Transverse colon (tissue), 4 donors: ENCODE results near the gene CATSPERE. TPM values are rescaled to one million over a fixed set of nuclear protein-coding genes. Genes with fewer than 3 reads are reported as not detected.

Experiments
- DNase-seq: peaks from one replicate; pipeline ENCODE4 v3.0.0-alpha.2; 2019
- H3K27ac ChIP-seq, 4 donors: fragments of 200-600 bp; sonication (generic); 2 replicates each; pipeline ENCODE4 v1.5.1; 2016 to 2018; ENCODE audit warnings: inconsistent platforms in 4 of 4
- H3K27me3 ChIP-seq: fragments of 200-600 bp; sonication (generic); 2 replicates; pipeline ENCODE4 v1.5.1; 2017; ENCODE audit warnings: inconsistent platforms
- H3K36me3 ChIP-seq, 4 donors: fragments of 200-600 bp; sonication (generic); 2 replicates each; pipeline ENCODE4 v1.5.1; 2017 to 2019; ENCODE audit warnings: inconsistent platforms in 4 of 4
- H3K4me1 ChIP-seq, 4 donors: fragments of 200-600 bp; sonication (generic); 2 replicates each; pipeline ENCODE4 v1.5.1; 2017 to 2020; ENCODE audit warnings: inconsistent platforms in 4 of 4
- H3K4me3 ChIP-seq, 4 donors: fragments of 200-600 bp; sonication (generic); 1 replicate in 1 of 4; 2 replicates in 3 of 4; pipeline versions ENCODE4 v1.5.1 to v1.6.1; 2017 to 2019; ENCODE audit warnings: inconsistent platforms in 4 of 4
- H3K9me3 ChIP-seq, 2 donors: fragments of 200-600 bp; sonication (generic); 2 replicates each; pipeline ENCODE4 v1.5.1; 2017 to 2019; ENCODE audit warnings: inconsistent platforms in 2 of 2
- CTCF ChIP-seq, 5 experiments: fragments of 200-600 bp in 3 of 5; fragments of 450-650 bp in 2 of 5; sonication (generic) in 3 of 5; IDR thresholded peaks; 1 replicate in 2 of 5; 2 replicates in 3 of 5; pipeline ENCODE4 v1.5.1; 2016 to 2017; ENCODE audit warnings: antibody characterized with exemption in 5 of 5, inconsistent platforms in 3 of 5, mild to moderate bottlenecking in 2 of 5, moderate library complexity in 1 of 5
- EP300 ChIP-seq: sonication (generic); formaldehyde crosslinking; IDR thresholded peaks from one replicate; pipeline ENCODE4 v1.6.1; 2017; ENCODE audit warnings: antibody characterized with exemption, low read depth
- POLR2A ChIP-seq: fragments of 450-650 bp; IDR thresholded peaks from one replicate; pipeline ENCODE4 v1.6.1; 2016; ENCODE audit warnings: antibody characterized with exemption, mild to moderate bottlenecking, moderate library complexity
- POLR2AphosphoS5 ChIP-seq, 3 donors: sonication (generic); formaldehyde crosslinking; IDR thresholded peaks; one replicate each; pipeline ENCODE4 v1.6.1; 2016; ENCODE audit warnings: antibody characterized with exemption in 3 of 3
- WGBS, 2 donors: methylation state at CpG; one replicate each; pipeline ENCODE4 v1.1.5; 2018; ENCODE audit warnings: low coverage in 1 of 2; 5-methylcytosine and 5-hydroxymethylcytosine counted together
- in situ Hi-C, 4 donors: fragments of 200-750 bp; cut with MboI; loops; one replicate each; pipeline versions ENCODE4 v1.15.0 to v1.15.1; 2017; ENCODE audit warnings: low sequenced_read_pairs in 3 of 4, low pct_ligation_motif_present in 1 of 4, low pct_unique_long_range_greater_than_20kb in 1 of 4
- intact Hi-C: fragments of 100-400 bp; cut with DNase I; formaldehyde crosslinking; loops from one replicate; pipeline ENCODE4 v1.15.1; 2023; ENCODE audit warnings: low total_unique reads
- total RNA-seq, 4 donors: library from RNA; depleted of rRNA; stranded (reverse); fragments of >200 nt; gene quantifications; one replicate each; pipeline ENCODE4 v1.1.0, GENCODE V29; 2016

The CATSPERE gene
- total RNA-seq, 4 donors from 2014 or later = 0.55 to 2.7 TPM; not detected in 2

GRCh38 chr1:244437086-244437468 lies 24.0 kb upstream of the CATSPERE start:
- TF ChIP-seq POLR2A (no peak), EP300 (no peak), CTCF (IDR thresholded peaks at IDR 0.05) (no peak), POLR2AphosphoS5 (IDR thresholded peaks at IDR 0.05) (no peak)
- intact Hi-C loops (no loop called here), in situ Hi-C loops (no loop called here)

GRCh38 chr1:244439391-244440032 lies 21.6 kb upstream of the CATSPERE start:
- in situ Hi-C loops = no loop called here
- peak; percentile 65 for DNase-seq
- peaks cover 0 to 3% (median under 1%) of the 10 kb centered on the region in 4 donors for H3K36me3 ChIP-seq
- H3K4me3 ChIP-seq = no peak overlapping the region
- intact Hi-C loops = no loop called here
- 74% methylated on average over 8 of the region's 8 CpGs; no CpG with 5 or more reads in 1 of the 2 donors for WGBS, 2 donors
- H3K9me3 ChIP-seq = no peaks in the 10 kb centered on the region
- H3K27ac ChIP-seq = peak overlapping the region in 1 of 4 donors; percentile 5
- TF ChIP-seq POLR2A (no peak), POLR2AphosphoS5 (IDR thresholded peaks at IDR 0.05) (no peak), CTCF (IDR thresholded peaks at IDR 0.05) (no peak), EP300 (no peak)
- H3K27me3 ChIP-seq = no peaks in the 10 kb centered on the region
- H3K4me1 ChIP-seq = peaks cover 4 to 20% (median 10%) of the 10 kb centered on the region in 4 donors

More at GRCh38 chr1:244437086-244437468, 24.0 kb upstream of the CATSPERE start:
- Histone ChIP-seq H3K36me3 (peaks cover 0 to 15% (median 3%) of the 10 kb centered on the region in 4 donors), H3K27ac (no peak overlapping the region), H3K9me3 (no peaks in the 10 kb centered on the region), H3K4me3 (no peak overlapping the region), H3K27me3 (no peaks in the 10 kb centered on the region), H3K4me1 (peaks cover 4 to 20% (median 9%) of the 10 kb centered on the region in 4 donors)
- DNase-seq = no peak

GRCh38 chr1:244442850-244443249 lies 18.2 kb upstream of the CATSPERE start:
- TF ChIP-seq CTCF (IDR thresholded peaks at IDR 0.05) (no peak), POLR2AphosphoS5 (IDR thresholded peaks at IDR 0.05) (no peak), EP300 (no peak), POLR2A (no peak)
- Histone ChIP-seq H3K4me3 (no peak overlapping the region), H3K27me3 (no peaks in the 10 kb centered on the region), H3K4me1 (peaks cover 16 to 45% (median 24%) of the 10 kb centered on the region in 4 donors), H3K27ac (no peak overlapping the region), H3K9me3 (no peaks in the 10 kb centered on the region), H3K36me3 (no peaks in the 10 kb centered on the region)
- intact Hi-C loops = no loop called here
- in situ Hi-C loops = no loop called here
- no peak for DNase-seq
- 75 to 88% methylated on average over 2 of the region's 2 CpGs for WGBS, 2 donors

GRCh38 chr1:244444854-244445253 lies 16.2 kb upstream of the CATSPERE start:
- Histone ChIP-seq H3K27me3 (no peaks in the 10 kb centered on the region), H3K4me3 (no peak overlapping the region), H3K9me3 (no peaks in the 10 kb centered on the region), H3K36me3 (no peaks in the 10 kb centered on the region), H3K4me1 (peaks cover 12 to 55% (median 29%) of the 10 kb centered on the region in 4 donors), H3K27ac (peak overlapping the region; percentile 37 to 69 (median 62))
- intact Hi-C loops (no loop called here), in situ Hi-C loops (no loop called here)
- no peak for DNase-seq
- 68% methylated on average over 1 of the region's 1 CpG; no CpG with 5 or more reads in 1 of the 2 donors for WGBS, 2 donors
- no peak for TF ChIP-seq CTCF (IDR thresholded peaks at IDR 0.05)
- no peak for TF ChIP-seq POLR2A
- no peak for TF ChIP-seq POLR2AphosphoS5 (IDR thresholded peaks at IDR 0.05)
- TF ChIP-seq EP300 = no peak
